ENCODE measurements around the gene SKIDA1. TPM values are rescaled to one million over a fixed set of nuclear protein-coding genes. Genes with fewer than 3 reads are reported as not detected.

Gene SKIDA1
- total RNA-seq, 6 donors from 2014 or later, result under 0.01 to 1.6 (median 0.86) TPM

- H3K27ac ChIP-seq, result no peak overlapping the region
- WGBS, 2 donors, result 91 to 92% methylated on average over 3 of the region's 3 CpGs
- no peaks in the 10 kb centered on the region for H3K4me1 ChIP-seq
- TF ChIP-seq POLR2A (IDR thresholded peaks at IDR 0.05), result no peak
- TF ChIP-seq EP300 (IDR thresholded peaks at IDR 0.05), result no peak
- TF ChIP-seq, protein P1, sequence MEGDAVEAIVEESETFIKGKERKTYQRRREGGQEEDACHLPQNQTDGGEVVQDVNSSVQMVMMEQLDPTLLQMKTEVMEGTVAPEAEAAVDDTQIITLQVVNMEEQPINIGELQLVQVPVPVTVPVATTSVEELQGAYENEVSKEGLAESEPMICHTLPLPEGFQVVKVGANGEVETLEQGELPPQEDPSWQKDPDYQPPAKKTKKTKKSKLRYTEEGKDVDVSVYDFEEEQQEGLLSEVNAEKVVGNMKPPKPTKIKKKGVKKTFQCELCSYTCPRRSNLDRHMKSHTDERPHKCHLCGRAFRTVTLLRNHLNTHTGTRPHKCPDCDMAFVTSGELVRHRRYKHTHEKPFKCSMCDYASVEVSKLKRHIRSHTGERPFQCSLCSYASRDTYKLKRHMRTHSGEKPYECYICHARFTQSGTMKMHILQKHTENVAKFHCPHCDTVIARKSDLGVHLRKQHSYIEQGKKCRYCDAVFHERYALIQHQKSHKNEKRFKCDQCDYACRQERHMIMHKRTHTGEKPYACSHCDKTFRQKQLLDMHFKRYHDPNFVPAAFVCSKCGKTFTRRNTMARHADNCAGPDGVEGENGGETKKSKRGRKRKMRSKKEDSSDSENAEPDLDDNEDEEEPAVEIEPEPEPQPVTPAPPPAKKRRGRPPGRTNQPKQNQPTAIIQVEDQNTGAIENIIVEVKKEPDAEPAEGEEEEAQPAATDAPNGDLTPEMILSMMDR (IDR thresholded peaks at IDR 0.05), result no peak
- no peak for TF ChIP-seq POLR2AphosphoS5 (IDR thresholded peaks at IDR 0.05)
- no peak overlapping the region for H3K4me3 ChIP-seq
- DNase-seq, result no peak
- no peaks in the 10 kb centered on the region for H3K36me3 ChIP-seq
- no peaks in the 10 kb centered on the region for H3K27me3 ChIP-seq
- H3K9me3 ChIP-seq, result no peaks in the 10 kb centered on the region
- no peak for ATAC-seq (ENCODE audit: low FRiP score in 2 of 2)
Observed at GRCh38 chr10:21482821-21483220, 42.7 kb downstream of the SKIDA1 start.

- H3K36me3 ChIP-seq, result no peaks in the 10 kb centered on the region
- no peak for DNase-seq
- 91 to 93% methylated on average over 2 of the region's 2 CpGs for WGBS, 2 donors
Observed at GRCh38 chr10:21481407-21481806, 44.1 kb downstream of the SKIDA1 start.

DNA sequence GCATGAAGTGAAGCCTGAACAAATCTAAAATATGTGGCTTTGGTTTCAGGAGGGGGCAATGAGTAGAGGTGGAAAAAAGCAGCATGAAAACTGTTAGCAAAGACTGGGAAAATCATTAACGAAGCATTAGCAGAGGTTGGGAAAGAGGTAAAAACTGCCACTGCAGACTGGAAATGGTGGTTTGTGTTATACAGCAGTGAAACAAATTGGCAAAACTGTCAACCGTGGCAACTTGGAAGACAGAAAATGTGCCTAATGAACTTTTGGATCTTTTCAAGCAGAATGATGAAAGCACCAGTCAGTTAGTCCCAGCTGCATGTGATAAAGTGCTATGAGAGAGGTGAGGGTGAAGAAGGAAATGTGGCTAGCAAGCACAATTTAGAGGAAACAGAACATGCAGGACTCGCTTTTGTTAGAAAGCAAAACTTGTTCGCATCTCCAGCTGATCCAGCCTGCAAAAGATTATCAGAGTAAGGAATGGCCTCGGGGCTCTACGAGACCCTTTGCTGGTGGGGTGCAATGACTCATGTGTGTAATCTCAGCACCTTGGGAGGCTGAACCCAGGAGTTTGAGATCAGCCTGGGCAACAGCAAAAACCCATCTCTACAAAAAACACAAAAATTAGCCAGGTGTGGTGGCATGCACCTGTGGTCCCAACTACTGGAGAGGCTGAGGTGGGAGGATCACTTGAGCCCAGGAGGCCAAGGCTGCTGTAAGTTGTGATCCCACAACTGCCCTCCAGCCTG lies 45.7 kb downstream of the SKIDA1 start:
- WGBS, 2 donors, result 57 to 74% methylated on average over 6 of the region's 6 CpGs
- H3K4me1 ChIP-seq, result no peaks in the 10 kb centered on the region
- H3K27ac ChIP-seq, result no peak overlapping the region
- no peak for ATAC-seq (ENCODE audit: low FRiP score in 2 of 2)
- DNase-seq, result no peak
- H3K27me3 ChIP-seq, result no peaks in the 10 kb centered on the region
- H3K9me3 ChIP-seq, result no peaks in the 10 kb centered on the region
- no peak overlapping the region for H3K4me3 ChIP-seq
- TF ChIP-seq, protein P1 (IDR thresholded peaks at IDR 0.05), result no peak
- TF ChIP-seq POLR2A (IDR thresholded peaks at IDR 0.05), result no peak
- TF ChIP-seq EP300 (IDR thresholded peaks at IDR 0.05), result no peak
- TF ChIP-seq POLR2AphosphoS5 (IDR thresholded peaks at IDR 0.05), result no peak
- H3K36me3 ChIP-seq, result no peaks in the 10 kb centered on the region

More at GRCh38 chr10:21481407-21481806, 44.1 kb downstream of the SKIDA1 start:
- Histone ChIP-seq H3K4me3 (no peak overlapping the region), H3K27ac (no peak overlapping the region), H3K27me3 (no peaks in the 10 kb centered on the region), H3K4me1 (no peaks in the 10 kb centered on the region), H3K9me3 (no peaks in the 10 kb centered on the region)
- TF ChIP-seq, protein P1 (IDR thresholded peaks at IDR 0.05), result no peak
- TF ChIP-seq POLR2AphosphoS5 (IDR thresholded peaks at IDR 0.05) (no peak), POLR2A (IDR thresholded peaks at IDR 0.05) (no peak), EP300 (IDR thresholded peaks at IDR 0.05) (no peak)
- ATAC-seq (ENCODE audit: low FRiP score in 2 of 2), result no peak

GRCh38 chr10:21475393-21475792 lies 50.1 kb downstream of the SKIDA1 start:
- 73 to 76% methylated on average over 4 to 5 of the region's 5 CpGs for WGBS, 2 donors
- Histone ChIP-seq H3K4me1 (no peaks in the 10 kb centered on the region), H3K27ac (no peak overlapping the region), H3K9me3 (no peaks in the 10 kb centered on the region), H3K27me3 (no peaks in the 10 kb centered on the region), H3K4me3 (no peak overlapping the region), H3K36me3 (no peaks in the 10 kb centered on the region)
- TF ChIP-seq, protein P1 (IDR thresholded peaks at IDR 0.05), result no peak
- no peak for TF ChIP-seq EP300 (IDR thresholded peaks at IDR 0.05)
- TF ChIP-seq POLR2AphosphoS5 (IDR thresholded peaks at IDR 0.05), result no peak
- no peak for TF ChIP-seq POLR2A (IDR thresholded peaks at IDR 0.05)
- DNase-seq, result no peak
- no peak for ATAC-seq (ENCODE audit: low FRiP score in 2 of 2)

DNA sequence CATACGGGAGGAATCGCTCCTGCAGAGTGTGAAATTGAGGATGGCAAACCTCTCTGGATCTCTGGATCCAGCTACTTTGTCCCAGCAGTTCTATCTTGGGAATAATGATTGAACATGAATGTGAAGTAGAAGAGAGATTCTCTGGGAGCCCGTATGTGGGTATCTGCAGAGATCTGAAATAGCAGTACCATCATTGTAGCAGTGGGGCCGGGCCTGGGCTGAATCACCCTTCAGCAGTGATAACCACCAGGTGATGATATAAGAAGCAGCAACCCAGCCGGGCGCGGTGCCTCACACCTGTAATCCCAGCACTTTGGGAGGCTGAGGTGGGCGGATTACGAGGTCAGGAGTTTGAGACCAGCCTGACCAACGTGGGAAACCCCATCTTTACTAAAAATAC lies 51.9 kb downstream of the SKIDA1 start:
- H3K27me3 ChIP-seq, result no peaks in the 10 kb centered on the region
- H3K9me3 ChIP-seq, result no peaks in the 10 kb centered on the region
- no peak for TF ChIP-seq POLR2A (IDR thresholded peaks at IDR 0.05)
- no peak for TF ChIP-seq EP300 (IDR thresholded peaks at IDR 0.05)
- TF ChIP-seq, protein P1 (IDR thresholded peaks at IDR 0.05), result no peak
- no peak for TF ChIP-seq POLR2AphosphoS5 (IDR thresholded peaks at IDR 0.05)
- 91% methylated on average over 10 of the region's 10 CpGs for WGBS, 2 donors
- H3K36me3 ChIP-seq, result no peaks in the 10 kb centered on the region
- ATAC-seq (ENCODE audit: low FRiP score in 2 of 2) (no peak), DNase-seq (no peak)
- H3K4me3 ChIP-seq, result no peak overlapping the region
- no peaks in the 10 kb centered on the region for H3K4me1 ChIP-seq
- no peak overlapping the region for H3K27ac ChIP-seq
